Measurements from ENCODE around the gene PTAR1.
"Not testable (repeated sequence)": the region's sequence is repeated elsewhere in the genome, so short reads cannot be mapped to it uniquely, and the experiment has no call there.

- not testable (repeated sequence) for TF ChIP-seq EZH2 (IDR thresholded peaks at IDR 0.05; ENCODE audit: borderline replicate concordance, low read length); CTCF (conservative IDR thresholded peaks at IDR 0.05 in 1 of 2, IDR thresholded peaks at IDR 0.05 in 1 of 2; ENCODE audit: extremely low read depth in 1 of 2, insufficient read depth in 1 of 2, low read depth in 1 of 2, low read length in 2 of 2)
Observed at GRCh38 chr9:69800027-69800426, 40.2 kb upstream of the PTAR1 start.

Measured in mammary epithelial cell (primary cell).